GM21390 (cell line): ENCODE data around the gene BTBD9.
A peak's percentile ranks its signal among the peaks of the same experiment; 100 is the strongest.
"Not testable (repeated sequence)": the region's sequence is repeated elsewhere in the genome, so short reads cannot be mapped to it uniquely, and the experiment has no call there.

Source experiments
- ATAC-seq: cut with Tn5 transposase; IDR thresholded peaks from one replicate; pipeline ENCODE4 v1.9.1; 2021; ENCODE audit not compliant: unreplicated experiment

The BTBD9 gene

GRCh38 chr6:38352636-38353035, 287.1 kb downstream of the BTBD9 start:
- ATAC-seq, result no peak

GRCh38 chr6:38350942-38351341, 288.8 kb downstream of the BTBD9 start:
- no peak for ATAC-seq

GRCh38 chr6:38350220-38350619, 289.5 kb downstream of the BTBD9 start:
- ATAC-seq, result no peak

DNA sequence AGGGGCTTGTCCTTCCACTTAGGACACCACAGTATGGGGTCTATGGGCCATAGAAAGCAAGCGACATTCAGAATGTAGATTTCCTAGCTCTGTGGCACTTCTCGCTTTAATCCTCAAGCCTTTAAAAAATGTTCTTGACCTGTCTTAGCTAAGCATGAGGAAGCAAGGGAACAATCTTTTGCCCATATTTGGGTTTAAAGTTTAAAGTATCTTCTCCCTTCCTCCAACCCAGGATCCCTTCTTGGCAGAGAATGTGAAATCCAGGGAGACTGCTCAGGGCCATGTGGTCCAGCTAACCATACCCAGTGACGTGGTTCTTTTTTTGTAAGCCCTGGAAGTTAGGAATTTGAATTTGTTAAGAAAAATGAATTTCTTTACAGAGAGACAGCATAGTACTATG, 289.9 kb downstream of the BTBD9 start:
- ATAC-seq, result no peak

- no peak for ATAC-seq
Observed at GRCh38 chr6:38349221-38349620, 290.5 kb downstream of the BTBD9 start.

DNA sequence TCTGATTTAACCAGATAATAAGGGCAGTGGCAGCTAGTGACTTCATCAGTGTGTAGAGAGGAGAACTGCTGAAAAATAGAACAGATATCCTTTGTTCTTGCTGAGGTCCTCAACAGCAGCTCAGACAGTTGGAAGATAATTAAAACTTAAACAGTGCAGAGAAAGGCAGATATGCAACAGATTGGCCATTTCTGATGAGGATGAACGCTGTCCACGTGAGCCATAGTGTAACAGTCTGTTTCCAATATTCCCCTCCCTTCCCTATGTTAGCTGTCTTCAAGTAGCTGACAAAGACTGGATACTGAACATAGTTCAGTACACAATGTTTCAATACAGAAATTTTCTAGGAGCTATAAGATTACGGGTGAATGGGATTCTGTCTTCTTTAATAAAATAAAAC, 291.4 kb downstream of the BTBD9 start:
- no peak for ATAC-seq

DNA sequence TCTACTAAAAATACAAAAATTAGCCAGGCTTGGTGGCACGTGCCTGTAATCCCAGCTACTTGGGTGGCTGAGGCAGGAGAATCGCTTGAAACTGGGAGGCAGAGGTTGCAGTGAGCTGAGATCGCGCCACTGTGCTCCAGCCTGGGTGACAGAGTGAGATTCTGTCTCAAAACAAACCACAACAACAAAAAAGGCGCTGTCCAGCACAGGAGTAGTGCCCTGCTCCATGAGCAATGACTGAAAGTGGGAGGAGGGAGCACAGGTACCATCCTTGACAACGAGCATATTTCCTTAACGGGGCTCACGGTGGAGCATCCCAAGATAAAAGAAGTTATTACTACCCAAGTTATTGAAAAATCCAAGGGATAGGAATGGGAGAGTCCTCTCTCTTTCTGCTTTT, 291.9 kb downstream of the BTBD9 start:
- ATAC-seq, result not testable (repeated sequence)

GRCh38 chr6:38346291-38347079, 293.2 kb downstream of the BTBD9 start:
- no peak for ATAC-seq

DNA sequence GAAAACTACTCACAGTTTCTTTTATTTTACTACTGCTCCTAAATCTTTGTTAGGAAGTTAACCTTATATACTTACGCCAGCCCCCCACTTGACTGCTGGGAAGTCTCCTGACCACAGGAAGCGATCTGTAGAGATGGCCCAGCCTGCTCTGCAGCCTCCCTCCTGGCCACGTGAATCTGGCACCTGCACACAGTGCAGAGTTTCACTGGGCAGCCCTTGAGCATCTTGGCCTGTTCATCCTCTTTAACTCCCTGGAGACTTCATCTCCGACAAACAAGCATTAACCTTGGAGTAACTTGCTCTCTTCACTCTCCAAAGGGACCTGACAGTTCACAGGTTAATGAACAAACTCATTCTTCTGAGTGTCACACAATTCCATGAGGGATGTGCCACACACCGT, 294.1 kb downstream of the BTBD9 start:
- ATAC-seq, result no peak

GRCh38 chr6:38341496-38341895, 298.2 kb downstream of the BTBD9 start:
- no peak for ATAC-seq

- ATAC-seq, result no peak
Observed at GRCh38 chr6:38339914-38340313, 299.8 kb downstream of the BTBD9 start.

GRCh38 chr6:38337819-38338465, 301.8 kb downstream of the BTBD9 start:
- ATAC-seq, result no peak

- ATAC-seq, result no peak
Observed at GRCh38 chr6:38336922-38337321, 302.8 kb downstream of the BTBD9 start.

GRCh38 chr6:38326837-38327236, 312.9 kb downstream of the BTBD9 start:
- ATAC-seq, result no peak

- no peak for ATAC-seq
Observed at GRCh38 chr6:38323216-38323615, 316.5 kb downstream of the BTBD9 start.

DNA sequence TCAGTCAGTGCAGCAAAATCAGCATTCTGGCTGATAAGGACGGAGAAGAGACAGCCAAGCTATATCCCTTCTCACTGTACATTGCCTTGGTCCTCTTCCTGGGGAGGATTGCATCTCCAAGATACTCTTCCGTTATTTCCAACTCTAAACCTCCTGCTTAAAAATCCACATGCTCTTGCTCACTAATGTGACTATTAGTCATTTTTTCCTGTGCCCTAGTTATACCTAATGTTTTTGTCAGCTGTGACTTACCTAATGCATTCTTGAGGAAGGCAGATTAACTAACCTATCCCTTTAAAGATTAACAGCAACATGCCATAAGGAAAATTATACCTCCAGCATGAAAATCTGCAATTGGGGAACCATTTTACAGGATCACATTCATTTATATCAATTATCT, 317.6 kb downstream of the BTBD9 start:
- ATAC-seq, result no peak

DNA sequence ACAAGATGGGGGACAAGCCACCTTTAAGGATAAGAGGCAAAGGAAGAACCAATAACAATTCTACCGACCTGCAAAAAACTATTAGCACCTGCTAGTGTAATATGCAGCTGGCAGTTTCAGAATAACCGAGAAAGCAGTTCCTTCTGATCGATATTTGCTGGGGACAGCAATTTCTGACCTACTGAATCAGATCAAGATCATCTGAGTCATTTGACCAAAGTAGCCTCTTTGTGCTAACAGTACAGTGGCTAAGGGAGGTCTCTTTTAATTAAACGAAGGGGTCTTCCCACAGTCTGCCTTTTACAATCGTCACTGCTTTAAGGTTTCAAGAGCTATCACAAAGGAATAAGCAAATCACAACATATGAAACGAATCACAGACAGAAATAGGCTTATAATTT, 318.9 kb downstream of the BTBD9 start:
- peak; percentile 74 for ATAC-seq

- ATAC-seq, result no peak
Observed at GRCh38 chr6:38320358-38320757, 319.4 kb downstream of the BTBD9 start.

GRCh38 chr6:38319256-38320212, 320.2 kb downstream of the BTBD9 start:
- no peak for ATAC-seq

DNA sequence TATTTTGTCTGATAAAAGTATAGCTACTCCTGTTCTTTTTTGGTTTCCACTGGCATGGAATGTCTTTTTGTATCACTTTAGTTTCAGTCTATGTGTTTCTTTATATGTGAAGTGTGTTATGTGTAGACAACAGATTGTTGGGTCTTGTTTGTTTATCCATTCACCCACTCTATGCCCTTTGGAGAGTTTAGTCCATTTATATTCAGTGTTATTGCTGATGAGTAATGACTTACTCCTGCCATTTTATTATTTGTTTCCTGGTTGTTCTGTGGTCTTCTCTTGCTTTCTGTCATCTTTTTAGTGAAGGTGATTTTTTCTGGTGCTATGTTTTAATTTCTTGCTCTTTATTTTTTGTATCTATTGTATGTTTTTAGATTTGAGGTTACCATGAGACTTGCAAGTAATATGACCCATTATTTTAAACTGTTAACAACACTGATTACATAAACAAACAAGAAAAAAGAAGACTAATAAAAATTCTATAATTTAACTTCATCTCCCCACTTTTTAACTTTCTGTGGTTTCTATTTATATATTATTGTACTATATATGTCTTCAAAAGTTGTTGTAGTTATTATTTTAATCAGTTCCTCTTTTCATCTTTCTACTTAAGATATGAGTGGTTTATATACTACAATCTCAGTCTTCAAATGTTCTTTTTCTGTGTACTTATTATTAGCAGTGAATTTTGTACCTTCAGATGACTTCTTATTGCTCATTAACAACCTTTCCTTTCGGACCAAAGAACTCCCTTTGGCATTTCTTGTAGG, 323.4 kb downstream of the BTBD9 start:
- ATAC-seq, result peak; percentile 57

DNA sequence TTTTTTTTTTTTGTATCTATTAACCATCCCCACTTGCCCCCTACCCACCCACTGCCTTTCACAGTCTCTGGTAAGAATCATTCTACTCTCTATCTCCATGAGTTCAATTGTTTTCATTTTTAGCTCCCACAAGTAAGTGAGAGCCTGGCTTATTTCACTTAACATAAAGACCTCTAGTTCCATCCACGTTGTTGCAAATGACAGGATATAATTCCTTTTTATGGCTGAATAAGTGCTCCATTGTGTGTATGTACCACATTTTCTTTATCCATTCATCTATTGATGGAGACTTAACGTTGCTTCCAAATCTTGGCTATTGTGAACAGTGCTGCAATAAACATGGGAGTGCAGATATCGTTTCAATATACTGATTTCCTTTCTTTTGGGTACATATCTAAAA, 328.5 kb downstream of the BTBD9 start:
- ATAC-seq, result no peak
